HG03432 (cell line): ENCODE data around the gene TIMM10B.
A peak's percentile ranks its signal among the peaks of the same experiment; 100 is the strongest.

Experiments
- ATAC-seq: cut with Tn5 transposase; IDR thresholded peaks from one replicate; pipeline ENCODE4 v1.9.1; 2021; ENCODE audit warnings: mild to moderate bottlenecking, moderate library complexity; ENCODE audit not compliant: unreplicated experiment

The TIMM10B gene

DNA sequence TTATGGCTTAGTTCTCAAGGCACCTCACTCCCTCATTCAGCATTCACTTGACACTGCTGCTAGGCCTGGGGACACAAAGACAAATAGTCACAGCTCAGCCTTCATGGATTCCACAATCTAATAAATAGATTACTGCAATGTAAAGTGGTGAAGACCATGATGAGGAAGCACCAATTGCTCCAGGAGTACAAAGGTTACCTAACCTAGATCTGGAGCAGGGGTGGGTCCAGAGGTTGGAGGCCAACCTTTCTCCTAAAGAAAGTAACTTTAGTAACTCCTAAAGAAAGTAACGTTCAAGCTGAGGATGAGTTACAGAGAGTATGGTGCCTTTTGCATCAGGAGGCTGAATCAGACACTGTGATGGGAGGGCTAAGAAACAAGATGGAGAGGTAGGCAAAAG, 11.7 kb upstream of the TIMM10B start:
- ATAC-seq: no peak

DNA sequence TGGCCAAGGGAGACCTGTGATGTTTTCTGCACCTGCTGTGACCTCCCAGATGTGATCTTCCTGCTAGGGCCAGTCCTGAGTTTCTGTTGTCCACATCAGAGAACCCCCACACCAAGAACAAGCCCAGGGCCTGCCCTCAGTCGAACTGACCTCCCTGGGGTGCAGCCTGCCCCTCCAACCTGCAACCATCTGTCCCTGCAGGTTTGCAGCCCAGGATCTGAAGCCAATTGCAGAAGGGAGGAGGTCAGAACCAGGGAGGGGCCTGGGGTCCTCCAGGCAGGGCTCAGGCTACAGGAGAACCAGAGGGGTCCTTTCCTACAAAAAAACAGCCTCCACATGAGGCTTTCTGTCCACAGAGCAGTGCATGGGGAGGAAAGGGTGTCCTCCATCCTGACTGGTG, 8.4 kb upstream of the TIMM10B start:
- ATAC-seq: no peak

DNA sequence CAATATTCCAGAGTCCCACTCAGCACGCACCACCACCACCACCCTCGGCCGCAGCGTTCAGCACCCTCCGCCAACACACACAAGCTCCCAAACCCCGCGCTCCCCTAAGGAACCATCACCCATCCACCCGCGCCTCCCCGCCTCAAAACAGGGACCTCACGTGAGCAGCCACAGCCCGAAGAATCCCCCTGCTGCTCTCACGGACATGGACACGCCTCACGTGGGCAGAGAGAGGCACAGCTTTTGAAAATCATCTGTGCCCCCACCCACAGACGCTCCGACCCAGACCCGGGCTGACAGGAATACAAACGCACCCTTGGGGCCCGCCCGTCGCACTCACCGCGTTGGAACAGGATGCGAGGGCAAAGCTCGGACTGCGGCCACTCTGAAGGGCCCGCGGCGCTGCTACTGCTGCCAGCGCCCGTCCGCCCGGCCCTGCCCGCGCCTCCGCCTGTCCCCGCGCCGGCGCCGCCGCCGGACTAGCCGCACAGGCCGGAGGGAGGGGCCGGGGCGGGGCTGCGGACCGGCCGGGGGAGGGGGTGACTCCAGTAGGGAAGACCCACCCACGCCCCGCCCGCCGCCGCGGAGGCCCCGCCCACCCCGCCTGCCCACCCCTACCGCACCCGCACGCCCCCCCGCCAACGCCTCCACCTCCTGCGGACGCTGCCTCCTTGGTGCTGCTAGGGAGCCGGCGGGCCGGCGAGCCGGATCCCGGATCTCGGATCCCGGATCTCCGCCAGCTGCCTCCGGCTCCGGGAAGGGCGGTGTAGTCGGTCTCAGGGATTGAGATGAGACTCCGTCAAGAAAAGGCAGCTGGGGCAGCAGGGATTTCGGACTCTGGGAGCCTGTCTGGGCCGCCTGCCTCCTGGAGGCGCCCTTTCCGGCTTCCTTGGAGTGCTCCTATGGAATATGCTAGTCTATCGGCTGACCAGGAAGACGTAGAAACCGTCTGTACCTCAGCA, 7.6 kb upstream of the TIMM10B start, which contains the start of gene TRIM3:
TRIM3 (minus strand) TSS at position 491 of the 962 bp plus-strand sequence. CDS start 8,246 bp downstream, outside the sequence.
- ATAC-seq: peak; percentile 74

DNA sequence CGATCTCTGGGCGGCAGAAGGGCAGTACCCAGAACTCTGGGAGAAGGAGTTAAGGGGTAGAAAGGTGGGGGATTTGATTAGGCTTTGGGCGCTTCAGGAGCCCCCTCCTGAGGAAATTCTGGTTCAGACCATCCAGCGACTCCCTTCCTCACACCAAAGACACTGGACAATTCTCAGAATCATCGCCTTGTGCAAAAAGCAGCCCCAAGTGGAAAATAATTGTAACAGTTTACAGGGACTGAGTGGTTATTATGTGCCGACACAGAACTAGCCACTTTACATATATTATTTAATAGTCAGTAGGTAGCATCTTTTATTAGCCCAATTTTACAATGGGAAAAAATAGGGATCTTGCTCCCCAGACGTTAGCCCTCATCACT, 6.9 kb upstream of the TIMM10B start:
- ATAC-seq: no peak

DNA sequence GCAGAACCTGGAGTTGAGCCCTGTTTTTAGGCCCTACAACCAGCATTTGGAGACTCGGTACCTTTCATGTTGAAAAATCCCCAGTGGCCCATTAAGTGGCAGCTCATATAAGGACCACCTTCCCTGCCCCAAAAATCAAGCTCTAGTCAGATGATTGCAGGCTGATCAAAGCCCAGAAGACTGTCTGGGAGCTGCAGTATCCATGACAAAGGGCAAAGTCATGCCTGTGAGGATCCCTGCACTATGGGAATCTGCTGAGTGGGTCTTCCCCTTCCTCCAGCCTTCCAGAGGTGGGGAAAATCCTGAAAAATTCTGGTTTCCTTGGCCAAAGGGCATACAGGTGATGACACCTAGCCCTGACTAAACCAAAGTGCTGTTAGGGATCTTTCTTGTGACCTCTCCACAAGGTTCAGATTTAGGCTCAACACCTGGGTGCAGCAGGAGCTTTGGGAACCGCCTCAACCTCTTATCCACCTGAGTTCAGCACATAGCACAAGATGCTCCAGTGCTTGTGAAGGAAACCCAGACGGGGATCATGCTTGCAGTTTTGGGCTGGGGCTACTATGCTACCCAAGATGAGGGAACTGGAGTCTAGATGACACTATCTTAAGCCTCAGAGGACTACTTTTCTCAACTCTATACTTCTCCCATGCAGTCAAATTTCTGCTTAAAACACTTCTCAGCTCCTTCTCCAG, 6.3 kb upstream of the TIMM10B start:
- no peak for ATAC-seq

DNA sequence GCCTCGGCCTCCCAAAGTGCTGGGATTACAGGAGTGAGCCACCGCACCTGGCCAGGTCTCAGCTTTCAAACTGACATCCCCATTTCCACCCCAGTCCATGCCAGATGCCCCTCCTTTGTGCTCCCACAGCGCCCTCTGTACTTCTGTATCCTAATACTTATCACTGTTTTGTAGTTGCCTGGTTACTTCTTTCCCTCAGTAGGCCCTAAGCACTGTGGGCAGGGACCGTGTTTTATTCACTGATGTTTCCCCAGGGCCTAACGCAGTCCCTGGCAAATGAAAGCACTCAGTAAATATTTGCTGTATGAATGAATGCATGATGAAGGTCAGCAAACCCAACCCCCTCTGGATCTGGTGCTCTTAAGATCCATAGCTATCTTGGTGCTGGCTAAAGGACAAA, 5.4 kb upstream of the TIMM10B start:
- no peak for ATAC-seq

DNA sequence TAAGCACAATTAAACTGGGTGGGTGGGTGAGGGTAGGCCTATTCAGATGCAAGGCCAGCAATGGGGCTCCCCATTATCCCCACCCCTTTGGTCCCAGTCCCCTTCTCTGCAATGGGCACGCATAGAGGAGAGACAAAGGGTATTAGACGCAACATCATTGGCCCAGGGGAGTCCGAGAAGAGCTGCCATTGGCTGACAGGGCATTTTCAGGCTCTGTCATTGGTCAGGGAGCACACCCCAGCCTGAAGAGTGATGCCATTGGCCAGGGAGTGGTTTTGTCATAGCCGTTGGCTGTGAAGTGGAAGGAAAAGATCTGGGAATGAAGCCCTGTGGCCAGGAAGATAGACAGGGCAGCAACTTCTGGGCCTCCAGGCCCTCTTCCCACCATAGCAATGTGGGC, 4.7 kb upstream of the TIMM10B start:
- no peak for ATAC-seq

DNA sequence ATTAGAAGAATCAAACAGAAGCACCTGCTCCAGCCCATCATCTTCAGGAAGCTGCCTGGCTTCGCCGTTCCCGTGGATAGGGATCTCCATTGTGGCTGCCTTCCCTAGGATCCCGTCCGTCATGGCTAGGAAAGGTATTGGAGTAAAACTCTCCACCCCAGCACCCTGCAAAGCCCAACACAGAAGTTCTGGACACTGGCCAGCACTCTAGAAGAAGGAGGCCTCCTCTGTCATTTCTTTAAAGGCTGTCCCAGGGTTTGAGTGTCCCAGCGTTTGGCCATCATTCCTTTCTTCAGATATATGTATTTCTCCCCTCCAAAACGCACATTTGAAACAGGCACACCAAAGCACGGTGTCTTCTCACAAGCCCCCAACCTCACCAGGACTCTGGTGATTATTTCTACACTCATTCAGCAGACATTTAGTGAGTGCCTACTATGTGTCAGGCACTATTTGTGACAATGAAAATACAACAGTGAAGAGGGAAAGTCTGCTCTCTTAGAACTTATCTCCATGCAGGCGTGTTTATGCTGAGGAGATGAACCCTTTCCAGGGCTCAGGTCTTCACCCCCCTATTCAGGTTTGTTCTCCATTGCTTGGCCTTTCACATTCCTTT, 894 bp upstream of the TIMM10B start:
- ATAC-seq: no peak

DNA sequence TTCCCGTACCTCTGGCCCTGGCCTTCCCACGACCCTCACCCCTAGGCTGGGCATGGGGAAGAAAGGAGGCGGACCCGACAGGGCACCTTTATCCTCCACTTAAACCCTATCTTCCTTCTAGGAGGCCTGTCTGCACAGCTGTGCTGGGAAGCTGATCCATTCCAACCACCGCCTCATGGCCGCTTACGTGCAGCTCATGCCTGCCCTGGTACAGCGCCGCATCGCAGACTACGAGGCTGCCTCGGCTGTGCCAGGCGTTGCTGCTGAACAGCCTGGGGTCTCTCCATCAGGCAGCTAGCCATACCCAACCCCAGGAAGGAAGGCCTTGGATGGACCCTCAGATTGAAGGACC, 599 bp downstream of the TIMM10B start:
- no peak for ATAC-seq

DNA sequence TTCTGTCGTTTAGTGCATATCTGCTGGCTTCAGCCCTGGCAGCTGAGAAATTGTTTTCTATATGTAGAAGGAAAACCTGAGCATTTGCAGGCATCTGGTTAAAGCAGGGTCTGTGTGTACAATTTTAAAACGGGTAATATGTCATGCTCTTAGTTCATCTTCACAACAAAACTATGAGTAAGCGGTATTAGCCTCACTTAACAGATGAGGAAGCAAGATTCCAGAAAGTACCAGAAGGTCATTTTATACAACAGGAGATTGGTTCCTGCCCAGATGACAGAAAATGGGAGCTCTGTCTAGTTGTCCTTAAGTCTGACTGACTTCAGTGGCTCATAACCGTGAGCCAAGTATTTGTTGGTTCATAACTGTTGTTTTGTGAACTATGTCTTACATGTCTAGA, 1.1 kb downstream of the TIMM10B start:
- ATAC-seq: no peak

DNA sequence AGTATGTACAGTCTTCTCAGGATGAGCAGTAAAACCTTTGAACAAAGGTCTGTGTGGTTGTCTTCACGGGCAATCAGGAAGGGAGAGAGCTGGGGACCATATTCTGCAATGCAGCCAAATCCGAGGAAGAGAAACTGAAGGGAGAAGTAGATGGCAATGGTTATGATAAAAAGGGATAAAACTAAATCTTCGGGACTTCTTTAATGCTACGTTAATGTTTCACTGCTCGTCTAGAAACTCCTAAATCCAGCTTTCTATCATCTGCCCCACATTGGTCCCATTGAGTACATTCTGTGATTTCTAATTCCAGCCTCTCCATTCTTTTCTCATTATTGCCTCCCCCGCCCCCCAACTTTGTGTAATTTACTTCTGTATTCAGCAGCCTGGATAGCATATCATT, 1.7 kb downstream of the TIMM10B start:
- ATAC-seq: no peak

DNA sequence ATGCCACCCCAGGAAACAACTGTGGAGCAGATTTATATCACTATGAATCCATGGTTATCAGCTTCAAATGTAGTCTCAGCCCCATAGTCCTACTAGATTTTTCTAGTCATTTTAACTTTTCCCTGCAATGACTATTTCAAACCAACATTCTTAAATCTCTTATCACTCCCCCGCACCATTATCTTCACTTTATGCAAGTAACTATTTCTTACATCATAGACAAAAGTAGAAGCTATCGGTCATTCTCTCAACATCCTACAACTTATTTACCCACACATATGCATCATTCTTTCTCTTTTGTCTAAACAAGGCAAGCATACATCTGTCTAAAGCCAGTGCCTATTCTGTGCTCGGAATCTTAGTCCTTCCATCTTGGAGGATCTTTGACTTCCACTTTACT, 4.4 kb downstream of the TIMM10B start:
- ATAC-seq: no peak

DNA sequence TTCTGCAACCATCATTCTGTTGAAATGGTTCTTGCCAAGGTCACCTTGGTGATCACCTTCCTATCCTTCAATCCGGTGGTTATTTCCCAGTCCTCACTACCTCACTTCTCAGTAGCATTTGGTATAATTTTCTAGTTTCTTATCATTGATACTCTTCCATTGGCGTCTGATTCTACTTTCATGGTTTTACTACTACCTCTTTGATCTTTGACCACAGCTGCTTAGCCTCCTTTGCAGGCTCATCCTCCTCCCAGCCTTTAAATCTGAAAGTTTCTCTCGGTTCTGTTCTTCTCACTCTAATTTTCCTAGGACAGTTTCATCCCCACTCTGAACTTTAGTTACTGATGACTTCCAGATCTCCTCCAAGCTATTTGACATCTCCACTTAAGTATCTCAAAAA, 5.0 kb downstream of the TIMM10B start:
- no peak for ATAC-seq

DNA sequence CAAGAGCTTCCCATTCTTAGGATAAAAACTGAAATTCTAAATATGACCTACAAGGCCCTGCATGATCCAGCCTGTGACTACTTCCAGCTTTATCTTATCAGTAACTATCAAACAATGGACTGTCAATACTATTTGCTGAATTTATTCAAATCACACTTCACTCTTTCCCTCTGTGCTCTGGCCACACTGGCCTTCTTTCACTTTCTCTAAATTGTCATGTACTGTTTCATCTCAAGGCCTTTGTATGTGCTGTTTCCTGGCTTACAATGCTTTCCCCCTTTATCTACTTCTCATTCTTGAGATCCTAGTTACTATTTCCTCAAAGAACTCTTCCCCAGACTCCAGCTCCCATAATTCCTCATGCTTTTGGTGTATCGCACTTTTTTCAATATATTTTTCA, 5.6 kb downstream of the TIMM10B start:
- no peak for ATAC-seq

DNA sequence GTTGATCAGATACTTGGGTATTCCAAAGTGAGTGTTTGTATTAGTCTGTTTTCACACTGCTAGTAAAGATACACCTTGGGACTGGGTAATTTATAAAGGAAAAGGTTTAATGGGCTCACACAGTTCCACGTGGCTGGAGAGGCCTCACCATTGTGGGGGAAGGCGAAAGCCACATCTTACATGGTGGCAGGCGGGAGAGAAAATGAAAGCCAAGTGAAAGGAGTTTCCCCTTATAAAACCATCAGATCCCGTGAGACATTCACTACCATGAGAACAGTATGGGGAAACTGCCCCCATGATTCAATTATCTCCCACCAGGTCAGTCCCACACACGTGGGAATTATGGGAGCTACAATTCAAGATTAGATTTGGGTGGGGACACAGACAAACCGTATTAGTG, 7.0 kb downstream of the TIMM10B start:
- no peak for ATAC-seq

DNA sequence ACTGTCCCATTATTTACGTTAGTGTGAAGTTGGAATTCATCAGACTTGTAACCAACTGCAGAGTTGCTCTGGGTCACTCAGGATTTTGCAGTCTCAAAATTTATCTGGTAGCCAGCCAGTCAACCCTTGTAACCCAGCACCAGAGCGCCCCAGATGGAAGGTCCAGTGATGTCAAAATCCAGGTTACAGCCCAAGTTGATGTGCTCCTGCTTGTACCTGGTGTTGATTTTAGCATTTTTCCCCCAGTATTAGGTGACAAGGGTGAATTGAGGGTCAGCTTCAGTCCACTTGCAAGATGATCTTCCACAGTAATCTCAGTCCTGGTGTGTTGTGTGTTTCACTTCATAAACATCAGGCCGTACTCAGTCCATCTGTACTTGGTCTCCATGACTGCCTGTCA, 7.5 kb downstream of the TIMM10B start:
- no peak for ATAC-seq

DNA sequence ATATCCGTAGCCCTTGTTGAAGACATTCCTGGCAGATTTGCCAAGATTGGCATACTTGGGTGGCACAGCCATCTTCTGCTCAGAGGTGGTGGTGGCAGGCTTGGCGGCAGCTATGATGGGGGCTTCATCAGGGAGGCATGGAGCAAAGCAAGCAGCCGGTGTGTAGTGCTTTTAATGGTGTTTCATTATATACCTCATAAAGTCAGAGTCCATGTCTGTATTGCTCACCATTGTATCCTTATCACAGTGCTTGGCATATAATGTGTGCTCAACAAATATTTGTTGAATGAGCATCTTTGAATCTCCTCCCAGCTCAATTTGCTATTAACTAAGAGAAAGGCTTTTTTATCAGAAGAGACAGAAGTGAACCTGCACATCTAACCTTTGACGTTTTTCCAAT, 8.0 kb downstream of the TIMM10B start:
- no peak for ATAC-seq

DNA sequence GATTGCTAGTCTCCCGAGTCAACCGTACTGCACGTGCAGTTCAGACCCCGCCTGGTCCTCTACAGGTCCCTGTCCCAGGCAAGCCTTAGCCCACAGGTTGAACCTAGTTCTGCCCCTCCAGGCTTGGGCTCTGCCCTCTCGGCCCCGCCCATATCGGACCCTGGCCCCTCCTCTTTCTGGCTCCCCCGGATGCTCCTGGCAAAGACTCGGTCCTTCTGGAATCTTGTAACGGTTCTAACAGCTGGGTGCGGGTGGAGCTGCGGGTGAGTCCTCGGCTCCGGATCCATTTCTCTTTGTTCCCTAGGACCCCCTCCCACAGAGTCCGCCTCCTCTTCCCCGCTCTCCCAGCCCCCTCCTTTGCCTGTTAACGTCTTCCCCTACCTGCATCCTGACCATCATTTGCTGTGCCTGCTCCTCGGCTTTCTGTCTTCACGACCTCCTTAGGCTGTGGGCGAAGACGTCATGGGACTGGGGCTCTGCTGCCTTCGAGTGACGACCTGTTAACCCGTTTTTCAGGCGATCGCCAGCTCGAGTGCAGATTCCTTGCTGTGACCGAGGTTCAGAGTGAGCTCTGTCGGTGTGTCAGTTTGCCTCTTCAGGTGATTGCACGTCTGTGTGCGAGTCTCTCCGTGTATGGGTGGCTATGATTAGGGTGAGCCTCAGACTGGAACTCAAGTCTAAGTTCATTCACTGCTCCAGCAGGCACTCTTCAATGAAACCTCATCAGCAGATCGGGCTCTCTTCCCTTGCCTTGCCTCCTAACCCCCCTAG, 16.0 kb downstream of the TIMM10B start, which contains the start of gene DNHD1:
DNHD1 (plus strand) TSS at position 212 of the 771 bp plus-strand sequence. CDS start 936 bp downstream, outside the sequence.
- ATAC-seq: no peak

DNA sequence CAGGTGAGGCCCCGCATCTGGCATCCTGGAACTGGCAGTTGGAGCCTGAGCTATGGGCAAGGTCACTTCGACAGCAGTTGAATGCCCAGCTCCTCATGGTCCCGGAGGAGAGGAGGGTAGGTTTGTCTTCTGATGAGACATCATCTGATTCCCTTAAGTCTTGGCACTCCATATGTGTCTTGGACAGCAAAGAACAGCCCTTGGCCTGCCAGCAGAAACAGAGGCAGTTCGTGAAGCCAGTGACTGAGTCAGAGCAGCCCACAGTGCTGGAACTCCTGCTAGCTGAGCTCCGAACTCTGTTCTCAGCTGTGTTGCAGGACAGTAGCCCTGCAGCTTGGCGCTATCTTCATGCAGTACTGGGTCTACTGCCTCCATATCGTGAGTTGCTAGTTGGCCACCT, 16.8 kb downstream of the TIMM10B start:
- ATAC-seq: no peak

DNA sequence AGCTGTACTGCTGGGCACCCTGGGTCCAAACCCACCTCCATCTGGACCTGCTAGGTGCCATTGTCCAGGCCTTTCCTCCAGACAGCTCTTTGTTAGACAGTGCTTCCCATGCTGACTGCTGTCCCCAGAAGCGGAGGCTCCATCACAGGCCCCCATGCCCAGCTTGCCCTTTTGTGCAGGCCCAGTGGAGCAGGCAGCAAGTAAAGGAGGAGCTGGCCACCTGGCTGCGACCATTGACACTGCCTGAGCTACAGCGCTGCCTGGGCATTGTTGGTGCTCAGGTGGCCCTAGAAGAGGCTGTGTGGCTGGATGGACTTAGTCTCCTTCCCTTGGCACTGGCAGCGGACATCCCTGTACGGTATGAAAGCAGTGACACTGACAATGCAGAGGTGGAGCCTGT, 17.2 kb downstream of the TIMM10B start:
- ATAC-seq: no peak

DNA sequence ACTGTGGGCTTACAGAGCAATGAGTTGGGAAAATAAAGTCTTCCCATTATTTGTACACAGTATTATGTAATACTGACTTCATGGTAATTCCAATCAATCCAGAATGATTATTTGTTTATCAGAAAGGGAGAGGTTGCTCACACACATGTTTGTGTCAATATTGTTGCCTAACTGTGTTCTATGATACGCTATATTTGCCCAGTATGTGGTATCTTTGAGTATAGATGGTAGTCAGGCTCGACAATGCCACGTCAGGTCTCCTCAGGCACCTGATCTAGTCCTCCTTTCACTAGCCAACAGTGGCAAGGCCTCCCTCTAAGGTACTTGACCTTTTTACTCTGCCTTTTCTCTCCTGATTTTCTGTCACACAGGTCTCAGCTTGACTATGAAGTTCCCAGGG, 21.1 kb downstream of the TIMM10B start:
- no peak for ATAC-seq
